ENCODE results near the gene MCOLN3. TPM values are rescaled to one million over a fixed set of nuclear protein-coding genes. Genes with fewer than 3 reads are reported as not detected.

MCOLN3 gene
- total and polyA plus RNA-seq, 2 of the 4 experiments (the other 2 are of a cell fraction): 0.03 TPM; not detected in 1

GRCh38 chr1:84969489-84970250 is 78.6 kb downstream of the MCOLN3 start:
- H3K9me1 ChIP-seq (ENCODE audit: insufficient read depth, low read length): no peaks in the 10 kb centered on the region
- CTCF ChIA-PET: no interaction called here
- POLR2A ChIA-PET (ENCODE audit: unreplicated experiment): no interaction called here
- H3K14ac ChIP-seq (replicated peaks; ENCODE audit: low read depth, low read length): no peak overlapping the region
- BruUV-seq (replicated peaks): no TSS peak
- H3K36me3 ChIP-seq (ENCODE audit: control insufficient read depth, insufficient read depth, low read length): no peaks in the 10 kb centered on the region
- no peak overlapping the region for H3K27ac ChIP-seq (ENCODE audit: insufficient read depth, low read length)
- dilution Hi-C loops (cut with HindIII; ENCODE audit: low sequenced_read_pairs, unreplicated experiment): no loop called here
- no peak overlapping the region for H3K23ac ChIP-seq (ENCODE audit: low read depth, low read length)
- no peak for ATAC-seq (ENCODE audit: low read depth)
- intact Hi-C loops (cut with micrococcal nuclease): no loop called here
- H3K79me1 ChIP-seq (ENCODE audit: low read depth in 1 of 2, low read length in 2 of 2): no peaks in the 10 kb centered on the region
- no peak overlapping the region for H4K5ac ChIP-seq (ENCODE audit: low read depth, low read length)
- H3K27me3 ChIP-seq (ENCODE audit: control insufficient read depth, insufficient read depth, low read length): no peaks in the 10 kb centered on the region; the same call in 1 of the 2 replicates
- no peak for TF ChIP-seq CTCF (conservative IDR thresholded peaks at IDR 0.05; ENCODE audit: low read depth, low read length)
- no peak for TF ChIP-seq POLR2A (IDR thresholded peaks at IDR 0.05; ENCODE audit: low read depth, low read length)
- TF ChIP-seq RFX5 (IDR thresholded peaks at IDR 0.05; ENCODE audit: low read depth, low read length): no peak
- no peak for TF ChIP-seq RAD21 (IDR thresholded peaks at IDR 0.05; ENCODE audit: low read length)
- TF ChIP-seq MXI1 (IDR thresholded peaks at IDR 0.05; ENCODE audit: borderline replicate concordance, low read depth, low read length): no peak
- no peak for TF ChIP-seq MAZ (IDR thresholded peaks at IDR 0.05; ENCODE audit: borderline replicate concordance, low read depth, low read length)
- no peak for TF ChIP-seq NFE2L2 (IDR thresholded peaks at IDR 0.05; ENCODE audit: low read depth, low read length)
- no peak for TF ChIP-seq USF2 (IDR thresholded peaks at IDR 0.05; ENCODE audit: low read depth, low read length)
- no peak overlapping the region for H2BK120ac ChIP-seq (ENCODE audit: low read depth, low read length)
- H2BK20ac ChIP-seq (ENCODE audit: low read depth, low read length): no peak overlapping the region
- in situ Hi-C loops (cut with MboI; ENCODE audit: low sequenced_read_pairs): no loop called here
- H3K18ac ChIP-seq (ENCODE audit: low read depth, low read length): no peak overlapping the region
- H3K9ac ChIP-seq (ENCODE audit: low read depth, low read length): no peak overlapping the region
- no peak overlapping the region for H3K4ac ChIP-seq (ENCODE audit: low read depth, low read length)
- H4K91ac ChIP-seq (ENCODE audit: insufficient read depth, low read depth, low read length): no peak overlapping the region
- no peak for DNase-seq
- no peaks in the 10 kb centered on the region for H4K20me1 ChIP-seq (ENCODE audit: insufficient read depth, low read length)
- no peak overlapping the region for H3K4me3 ChIP-seq (ENCODE audit: insufficient read depth, low read depth, low read length)
- no peak overlapping the region for H3K56ac ChIP-seq (ENCODE audit: extremely low read depth, insufficient read depth, low read length)
- no peak overlapping the region for H2AK9ac ChIP-seq (replicated peaks; ENCODE audit: low read depth, low read length, poor library complexity)
- H2BK5ac ChIP-seq (ENCODE audit: low read depth, low read length, poor library complexity, severe bottlenecking): no peak overlapping the region
- H2BK15ac ChIP-seq (ENCODE audit: low read depth, low read length): no peak overlapping the region
- H3K4me2 ChIP-seq (ENCODE audit: low read depth, low read length): no peak overlapping the region
- no peaks in the 10 kb centered on the region for H3K9me3 ChIP-seq (ENCODE audit: control insufficient read depth, insufficient read depth, low read length)
- H3K4me1 ChIP-seq (ENCODE audit: control insufficient read depth, insufficient read depth, low read length): no peaks in the 10 kb centered on the region
- no peak overlapping the region for H2AFZ ChIP-seq (replicated peaks; ENCODE audit: low read length, poor library complexity)
- no peak overlapping the region for H4K8ac ChIP-seq (ENCODE audit: low read depth in 2 of 2, low read length in 2 of 2)
- WGBS, 2 experiments (ENCODE audit: extremely low coverage in 2 of 2, insufficient read length in 1 of 2): no CpG with 5 or more reads among the region's 7 CpGs
- no peak overlapping the region for H2AK5ac ChIP-seq (ENCODE audit: low read depth, low read length)

Measured in IMR-90 (cell line).